HL-60 (cell line): ENCODE data around the gene UBTD2.

ENCODE experiments used
- POLR2AphosphoS5 ChIP-seq: IDR thresholded peaks from 2 replicates; pipeline ENCODE4 v1.6.1; 2012; ENCODE audit warnings: low read depth
- TF ChIP-seq, protein P1 (sequence below): IDR thresholded peaks from one replicate; pipeline ENCODE4 v1.5.1; 2011; ENCODE audit warnings: low read length, control low read depth, inconsistent platforms; ENCODE audit not compliant: insufficient read depth
- TF ChIP-seq, protein P2 (sequence below): IDR thresholded peaks from 2 replicates; pipeline ENCODE4 v1.6.1; 2012; ENCODE audit warnings: low read depth; ENCODE audit not compliant: insufficient replicate concordance

DNA sequence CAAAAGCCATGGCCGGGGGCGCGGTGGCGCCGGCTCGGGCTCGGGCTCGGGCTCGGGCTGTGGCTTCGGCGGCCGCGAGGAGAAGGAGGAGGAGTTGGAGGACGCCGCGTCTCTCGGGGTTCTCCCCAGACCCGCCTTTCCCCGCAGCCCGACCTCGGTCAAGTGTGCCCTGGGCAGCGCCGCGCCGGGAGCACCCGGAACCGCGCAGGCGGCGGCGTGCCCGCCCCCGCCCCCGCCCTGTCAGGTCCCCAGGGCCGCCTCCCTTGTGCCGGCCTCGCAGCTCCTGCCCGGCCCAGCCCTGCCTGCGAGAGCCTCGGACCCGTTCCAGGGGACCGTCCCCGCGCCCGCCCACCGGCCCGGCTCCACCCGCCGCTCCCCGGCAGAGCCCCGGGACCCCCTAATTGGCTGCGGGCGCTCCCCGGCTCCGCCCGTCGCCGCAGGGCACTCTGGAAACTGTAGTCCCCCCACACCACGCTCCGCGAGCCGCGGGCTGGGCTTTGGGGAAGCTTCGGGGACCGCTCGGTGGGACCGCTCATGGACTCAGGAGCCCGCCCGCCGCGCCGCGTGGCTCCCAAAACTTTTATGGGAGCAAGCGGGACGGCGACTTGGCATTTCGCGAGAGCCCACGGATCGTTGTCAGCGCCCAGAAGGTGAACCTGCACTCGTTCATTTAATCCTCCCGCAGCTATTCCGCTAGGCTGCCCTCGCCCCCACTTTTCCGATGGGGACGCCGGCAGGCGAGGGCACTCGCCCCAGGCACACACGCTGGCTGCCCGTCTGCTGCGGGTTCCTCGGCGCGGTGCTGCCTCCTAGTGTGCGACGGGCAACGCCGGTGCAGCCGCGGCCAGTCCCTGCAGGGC, 95.3 kb downstream of the UBTD2 start, which contains the start of gene STK10:
- TF ChIP-seq, protein P1, sequence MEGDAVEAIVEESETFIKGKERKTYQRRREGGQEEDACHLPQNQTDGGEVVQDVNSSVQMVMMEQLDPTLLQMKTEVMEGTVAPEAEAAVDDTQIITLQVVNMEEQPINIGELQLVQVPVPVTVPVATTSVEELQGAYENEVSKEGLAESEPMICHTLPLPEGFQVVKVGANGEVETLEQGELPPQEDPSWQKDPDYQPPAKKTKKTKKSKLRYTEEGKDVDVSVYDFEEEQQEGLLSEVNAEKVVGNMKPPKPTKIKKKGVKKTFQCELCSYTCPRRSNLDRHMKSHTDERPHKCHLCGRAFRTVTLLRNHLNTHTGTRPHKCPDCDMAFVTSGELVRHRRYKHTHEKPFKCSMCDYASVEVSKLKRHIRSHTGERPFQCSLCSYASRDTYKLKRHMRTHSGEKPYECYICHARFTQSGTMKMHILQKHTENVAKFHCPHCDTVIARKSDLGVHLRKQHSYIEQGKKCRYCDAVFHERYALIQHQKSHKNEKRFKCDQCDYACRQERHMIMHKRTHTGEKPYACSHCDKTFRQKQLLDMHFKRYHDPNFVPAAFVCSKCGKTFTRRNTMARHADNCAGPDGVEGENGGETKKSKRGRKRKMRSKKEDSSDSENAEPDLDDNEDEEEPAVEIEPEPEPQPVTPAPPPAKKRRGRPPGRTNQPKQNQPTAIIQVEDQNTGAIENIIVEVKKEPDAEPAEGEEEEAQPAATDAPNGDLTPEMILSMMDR: peak; percentile 60
- peak; percentile 54 for TF ChIP-seq POLR2AphosphoS5
- TF ChIP-seq, protein P2, sequence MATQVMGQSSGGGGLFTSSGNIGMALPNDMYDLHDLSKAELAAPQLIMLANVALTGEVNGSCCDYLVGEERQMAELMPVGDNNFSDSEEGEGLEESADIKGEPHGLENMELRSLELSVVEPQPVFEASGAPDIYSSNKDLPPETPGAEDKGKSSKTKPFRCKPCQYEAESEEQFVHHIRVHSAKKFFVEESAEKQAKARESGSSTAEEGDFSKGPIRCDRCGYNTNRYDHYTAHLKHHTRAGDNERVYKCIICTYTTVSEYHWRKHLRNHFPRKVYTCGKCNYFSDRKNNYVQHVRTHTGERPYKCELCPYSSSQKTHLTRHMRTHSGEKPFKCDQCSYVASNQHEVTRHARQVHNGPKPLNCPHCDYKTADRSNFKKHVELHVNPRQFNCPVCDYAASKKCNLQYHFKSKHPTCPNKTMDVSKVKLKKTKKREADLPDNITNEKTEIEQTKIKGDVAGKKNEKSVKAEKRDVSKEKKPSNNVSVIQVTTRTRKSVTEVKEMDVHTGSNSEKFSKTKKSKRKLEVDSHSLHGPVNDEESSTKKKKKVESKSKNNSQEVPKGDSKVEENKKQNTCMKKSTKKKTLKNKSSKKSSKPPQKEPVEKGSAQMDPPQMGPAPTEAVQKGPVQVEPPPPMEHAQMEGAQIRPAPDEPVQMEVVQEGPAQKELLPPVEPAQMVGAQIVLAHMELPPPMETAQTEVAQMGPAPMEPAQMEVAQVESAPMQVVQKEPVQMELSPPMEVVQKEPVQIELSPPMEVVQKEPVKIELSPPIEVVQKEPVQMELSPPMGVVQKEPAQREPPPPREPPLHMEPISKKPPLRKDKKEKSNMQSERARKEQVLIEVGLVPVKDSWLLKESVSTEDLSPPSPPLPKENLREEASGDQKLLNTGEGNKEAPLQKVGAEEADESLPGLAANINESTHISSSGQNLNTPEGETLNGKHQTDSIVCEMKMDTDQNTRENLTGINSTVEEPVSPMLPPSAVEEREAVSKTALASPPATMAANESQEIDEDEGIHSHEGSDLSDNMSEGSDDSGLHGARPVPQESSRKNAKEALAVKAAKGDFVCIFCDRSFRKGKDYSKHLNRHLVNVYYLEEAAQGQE: no peak
